GM12892 (cell line): ENCODE results near the gene CCNA1.

ENCODE experiments used
- POLR2A ChIP-seq: IDR thresholded peaks from 2 replicates; pipeline ENCODE4 v1.6.1; 2011; ENCODE audit warnings: low read depth, low read length, control low read depth
- POLR2AphosphoS5 ChIP-seq: IDR thresholded peaks from 2 replicates; pipeline ENCODE4 v1.6.1; 2011; ENCODE audit warnings: low read depth, low read length, control low read depth
- TAF1 ChIP-seq: IDR thresholded peaks from 2 replicates; pipeline ENCODE4 v1.6.1; 2011; ENCODE audit warnings: low read depth, mild to moderate bottlenecking, control low read depth, low read length, borderline replicate concordance

DNA sequence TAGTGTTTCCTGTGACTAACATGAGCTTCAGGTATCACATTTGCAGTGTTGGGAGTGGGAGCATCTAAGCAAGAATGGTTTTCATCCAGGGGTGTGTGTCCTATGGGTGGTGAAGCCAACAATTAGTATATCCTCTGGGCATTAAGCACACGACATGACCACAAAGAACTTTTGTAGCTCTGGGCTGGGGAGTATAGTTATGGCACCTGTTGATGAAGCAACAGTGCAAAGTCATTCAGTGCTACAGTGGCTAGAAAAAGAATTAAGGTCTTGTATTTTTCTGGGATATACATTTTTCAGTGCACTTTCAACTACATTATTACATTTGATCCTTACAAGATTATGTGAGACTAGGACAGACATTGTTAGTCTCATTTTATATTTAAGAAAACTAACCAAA, 21.8 kb downstream of the CCNA1 start:
- no peak for TF ChIP-seq POLR2A
- TF ChIP-seq POLR2AphosphoS5 = no peak
- TF ChIP-seq TAF1 = no peak
